Embryonic facial prominence (tissue), 1 donor: ENCODE measurements around the gene SH2D5.
"Not testable (repeated sequence)": the region's sequence is repeated elsewhere in the genome, so short reads cannot be mapped to it uniquely, and the experiment has no call there.

ENCODE experiments used
- DNase-seq: peaks from one replicate; pipeline ENCODE4 v3.0.0-alpha.2; 2016; ENCODE audit errors: extremely low spot score

The SH2D5 gene

DNA sequence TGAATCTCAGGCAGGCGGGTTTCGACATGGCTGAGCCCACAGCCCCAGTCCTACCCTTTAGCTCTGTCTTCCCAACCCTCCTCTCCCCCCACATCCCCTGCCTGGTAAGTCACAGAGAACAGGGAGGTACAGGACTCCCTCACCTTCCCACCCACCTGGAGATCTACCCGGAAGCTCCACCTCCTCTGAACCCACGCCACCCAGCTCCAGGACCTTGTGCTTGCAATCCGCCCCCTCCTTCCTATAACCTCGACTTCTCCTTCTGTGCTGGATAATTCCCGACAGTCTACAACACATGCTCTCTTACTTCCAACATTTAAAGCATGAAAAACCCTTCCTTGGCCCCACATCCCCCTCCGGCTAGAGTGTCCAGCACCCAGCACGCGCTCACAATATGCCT is 37.0 kb downstream of the SH2D5 start:
- DNase-seq, result no peak

DNA sequence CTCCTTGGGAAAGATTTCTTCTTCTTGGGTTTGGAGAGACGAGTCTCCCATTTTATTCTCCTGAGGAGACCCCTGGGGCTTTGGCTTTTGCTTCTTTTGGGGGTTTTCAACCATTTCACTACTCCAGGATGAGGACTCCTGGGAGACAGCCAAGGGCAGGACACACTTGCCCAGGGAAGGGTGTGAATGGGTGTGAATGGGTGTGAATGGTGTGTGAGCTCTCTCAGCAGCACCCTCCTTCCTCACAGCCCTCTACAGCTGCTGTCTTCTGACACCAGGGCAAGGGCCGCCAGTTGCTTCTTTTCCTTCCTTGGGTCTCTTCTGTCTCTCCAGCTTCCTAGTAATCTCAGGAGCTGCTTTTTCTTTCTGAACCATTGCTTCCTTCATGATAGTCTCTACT is 38.9 kb downstream of the SH2D5 start:
- no peak for DNase-seq

DNA sequence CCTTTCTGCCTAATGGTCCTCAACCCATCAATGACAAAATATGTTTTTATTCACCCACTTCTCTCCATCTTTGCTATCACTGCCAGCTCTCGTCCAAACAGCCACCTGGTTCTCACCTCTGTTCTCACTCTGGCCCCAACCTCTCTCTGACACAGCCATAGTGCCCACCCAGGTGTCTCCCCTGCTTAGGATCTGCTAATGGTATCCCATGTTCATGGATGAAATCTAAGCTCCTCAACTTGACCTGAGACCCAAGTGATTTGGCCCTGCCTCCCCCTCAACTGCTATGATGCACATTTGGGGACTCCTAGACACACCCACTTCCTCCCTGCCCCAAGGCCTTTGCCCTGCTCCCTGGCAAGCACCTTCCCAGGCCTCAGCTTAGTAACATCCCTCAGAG is 40.6 kb downstream of the SH2D5 start:
- DNase-seq, result no peak

DNA sequence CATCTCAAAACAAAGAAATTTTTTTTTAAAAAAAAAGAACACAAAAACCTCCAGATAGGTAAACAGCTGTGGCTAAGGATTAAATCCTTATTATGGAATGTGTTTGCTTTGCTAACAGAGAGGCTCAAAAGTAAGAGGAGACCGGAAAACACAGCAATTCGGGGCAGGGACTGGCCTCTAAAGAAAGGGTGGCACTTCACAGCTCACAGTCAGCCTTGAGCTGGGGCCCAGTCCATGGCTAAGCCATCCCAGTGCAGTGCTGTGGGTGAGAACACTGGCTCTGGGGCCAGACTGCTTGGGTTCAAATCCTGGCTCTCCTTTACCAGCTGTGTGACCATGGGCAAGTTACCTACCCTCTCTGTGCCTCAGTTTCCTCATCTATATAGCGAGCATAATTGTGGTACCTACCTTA is 42.9 kb downstream of the SH2D5 start:
- no peak for DNase-seq

DNA sequence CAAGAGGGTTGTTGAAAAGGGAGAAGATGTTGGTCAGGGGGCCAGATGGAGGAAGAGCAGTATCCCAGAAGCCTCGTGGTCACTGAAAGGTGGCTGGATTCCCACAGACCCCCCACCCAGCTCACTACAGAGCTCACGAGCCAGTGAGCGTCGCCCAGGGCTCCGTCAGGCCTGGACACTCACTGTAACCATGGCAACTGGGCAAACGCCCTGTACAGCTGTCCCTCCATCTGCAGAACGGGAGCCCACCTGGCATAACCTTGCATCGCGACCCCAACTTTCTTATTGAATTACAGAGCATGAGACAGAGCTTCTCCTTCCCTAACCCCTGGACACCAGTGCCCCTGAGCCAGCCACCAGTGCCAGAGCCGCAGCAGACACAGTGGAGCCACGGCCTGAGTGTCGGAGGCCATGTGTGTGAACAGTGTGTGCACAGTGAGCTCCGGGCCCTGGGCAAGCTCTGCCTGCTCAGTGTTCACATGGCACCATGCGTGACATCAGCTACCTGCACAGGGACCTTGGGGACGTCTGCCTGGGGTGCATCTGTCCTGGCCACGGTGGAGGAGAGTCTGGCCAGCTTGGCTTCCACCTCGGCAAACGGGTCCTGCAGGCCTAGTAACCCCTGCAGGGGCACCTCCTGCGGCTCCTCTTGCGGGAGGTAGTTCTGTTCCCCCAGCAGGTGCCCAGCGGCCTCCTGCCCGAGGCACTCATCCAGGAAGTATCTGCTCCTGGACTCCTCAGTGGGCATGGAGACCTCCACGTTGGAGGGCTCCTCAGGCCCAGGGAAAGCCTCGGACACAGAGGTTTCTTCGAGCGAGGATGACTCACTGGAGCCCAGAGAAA is 45.4 kb downstream of the SH2D5 start:
- DNase-seq, result no peak

DNA sequence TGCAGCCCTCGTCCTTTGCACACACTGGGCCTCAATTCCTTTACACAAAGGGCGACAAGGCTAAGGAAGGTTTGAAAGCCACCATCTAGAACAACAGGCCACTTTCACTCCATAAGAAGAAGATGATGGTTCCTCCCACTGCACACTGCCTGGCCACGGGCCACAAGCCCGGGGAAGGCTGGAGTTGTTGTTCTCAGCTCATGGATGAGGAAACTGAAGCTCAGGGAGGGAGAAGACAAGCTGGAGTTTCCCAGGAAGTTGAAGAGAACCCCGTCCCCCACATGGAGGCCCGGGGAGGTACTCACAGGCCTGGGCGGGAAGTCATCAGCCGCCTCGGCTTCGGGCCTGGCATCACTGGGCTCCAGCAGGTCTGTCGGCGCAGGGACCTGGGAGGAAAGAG is 46.8 kb downstream of the SH2D5 start:
- DNase-seq, result no peak

DNA sequence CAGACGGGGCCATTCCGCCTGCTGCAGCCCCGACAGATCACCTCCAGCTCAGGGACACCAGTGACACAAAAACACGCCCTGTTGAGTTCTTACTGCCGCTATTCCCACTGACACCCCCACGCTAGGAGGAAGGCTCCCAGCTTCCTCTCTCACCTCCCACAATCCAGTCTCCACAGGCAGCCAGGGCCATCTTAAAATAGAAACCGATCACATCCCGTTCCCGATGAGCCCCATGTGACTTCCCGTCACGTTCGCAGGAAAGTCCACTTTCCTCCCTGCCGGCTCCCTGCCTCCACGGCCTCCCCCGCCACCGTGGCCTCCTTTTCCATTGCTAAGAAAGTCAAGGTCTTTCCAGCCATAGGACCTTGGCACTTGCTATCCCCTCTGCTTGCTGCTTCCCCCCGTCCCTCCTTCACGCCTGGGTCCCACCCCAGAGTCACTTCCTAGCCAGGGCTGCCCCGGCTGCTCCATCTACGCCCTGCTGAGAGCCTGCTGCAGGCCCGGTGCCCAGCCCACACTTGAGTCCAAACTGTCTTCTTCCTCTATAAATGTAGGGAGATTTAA is 47.3 kb downstream of the SH2D5 start:
- DNase-seq, result no peak

DNA sequence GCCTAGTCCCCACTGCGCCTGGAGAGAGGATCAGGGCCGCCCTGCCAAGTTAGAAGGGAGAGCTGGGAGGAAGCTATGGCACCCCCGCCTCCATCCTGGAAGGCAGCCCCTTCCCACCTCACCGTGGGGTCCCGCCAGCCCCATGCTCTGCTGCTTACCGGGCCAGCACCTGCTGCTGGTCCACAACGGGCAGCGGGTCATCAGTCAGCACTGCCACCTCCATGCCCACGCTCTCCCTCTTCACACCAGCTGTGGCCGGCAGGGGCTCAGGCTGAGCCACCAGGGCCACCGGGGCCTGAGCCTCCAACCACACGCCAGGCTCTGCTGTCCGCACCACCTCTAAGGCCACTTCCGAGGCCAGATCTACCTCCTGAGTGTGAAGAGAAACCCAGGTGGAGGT is 47.9 kb downstream of the SH2D5 start:
- DNase-seq, result no peak

DNA sequence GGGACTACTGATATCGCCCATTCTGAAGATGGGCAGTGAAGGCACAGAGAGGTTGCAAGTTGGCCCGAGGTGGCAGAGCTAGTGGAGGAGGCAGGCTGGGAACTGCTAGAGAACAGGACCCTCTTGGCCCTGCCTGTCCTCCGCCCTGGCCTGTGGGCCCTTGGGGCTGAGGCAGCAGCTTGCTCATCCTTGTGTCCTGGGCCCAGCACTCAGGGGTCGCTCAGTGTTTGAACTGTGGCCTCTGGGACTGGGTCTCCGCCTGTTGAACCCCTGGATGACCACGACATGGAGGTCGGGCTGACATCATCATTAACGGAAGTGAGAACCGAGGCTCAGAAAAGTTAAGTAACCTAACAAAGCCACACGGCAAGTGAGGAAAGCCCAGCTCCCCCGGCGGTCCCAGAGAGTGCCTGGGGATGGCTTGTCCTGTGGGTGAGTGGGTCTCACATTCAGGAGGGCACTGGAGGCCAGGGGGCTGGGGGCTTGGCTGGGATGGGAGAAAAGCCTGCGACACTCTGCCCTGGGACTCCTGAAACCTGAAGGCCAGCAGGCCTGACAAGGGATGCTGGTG is 48.4 kb downstream of the SH2D5 start:
- DNase-seq, result no peak

DNA sequence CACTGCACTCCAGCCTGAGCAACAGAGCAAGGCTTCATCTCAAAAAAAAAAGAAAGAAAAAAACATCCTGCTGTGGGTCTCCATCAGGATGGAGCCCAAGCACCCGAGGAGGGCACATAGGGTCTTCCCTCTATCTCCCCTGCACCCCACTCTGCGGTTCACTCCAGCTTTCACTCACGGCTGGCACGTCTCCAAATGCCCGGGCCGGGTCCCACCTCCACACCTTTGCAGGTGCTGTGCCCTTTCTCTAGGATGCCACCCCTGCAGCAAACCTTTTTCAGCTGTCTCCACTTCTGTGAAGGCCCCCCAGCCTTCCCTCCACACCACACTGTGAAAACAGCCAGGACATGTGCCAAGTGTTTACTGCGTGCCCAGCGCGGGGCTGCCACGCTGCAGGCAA is 48.9 kb downstream of the SH2D5 start:
- no peak for DNase-seq

DNA sequence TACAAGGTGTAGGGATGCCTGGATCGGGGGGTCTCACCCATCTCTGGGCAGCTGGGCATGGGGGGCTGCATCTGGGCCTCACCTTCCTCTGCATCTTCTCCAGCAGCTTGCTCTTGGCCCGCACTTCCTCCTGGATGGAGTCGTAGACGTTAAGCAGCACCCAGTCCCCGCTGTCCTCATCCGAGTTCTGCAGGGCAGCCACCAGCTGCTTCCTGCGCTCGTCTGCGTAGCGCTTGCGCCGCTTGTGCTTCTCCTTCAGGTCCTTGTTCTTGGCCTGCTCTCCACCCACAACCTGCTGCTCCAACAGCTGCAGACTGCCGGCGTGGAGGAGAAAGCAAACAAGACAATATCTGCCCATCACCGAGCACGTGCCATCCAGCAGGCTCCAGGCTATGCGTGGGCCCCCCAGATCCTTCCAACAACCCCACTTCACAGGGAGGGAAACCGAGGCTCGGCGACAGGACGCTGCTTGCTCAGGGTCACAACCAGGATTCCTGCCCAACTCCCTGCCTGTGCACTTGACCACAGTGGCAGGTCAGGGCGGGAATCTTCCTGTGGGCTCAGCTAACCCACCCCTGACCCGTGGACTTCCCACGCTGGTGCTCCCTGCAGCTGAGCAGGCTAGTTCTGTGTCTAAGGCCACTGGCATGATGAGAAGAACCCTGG is 49.8 kb downstream of the SH2D5 start:
- no peak for DNase-seq

DNA sequence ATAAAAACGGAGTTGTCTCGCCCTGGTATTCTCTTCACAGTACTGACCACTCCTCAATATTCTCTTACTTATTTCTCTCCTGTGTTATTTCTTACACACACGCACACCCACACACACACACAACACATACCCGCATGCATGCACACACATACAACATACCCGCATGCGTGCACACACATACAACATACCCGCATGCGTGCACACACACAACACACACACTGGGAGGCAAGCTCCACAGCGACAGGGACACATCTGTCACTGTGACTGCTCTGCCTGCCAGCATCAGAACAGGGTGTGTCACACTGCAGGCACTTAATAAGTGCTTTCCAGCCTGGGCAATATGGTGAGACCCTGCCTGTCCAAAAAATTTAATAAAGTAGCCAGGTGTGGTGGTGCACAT is 50.5 kb downstream of the SH2D5 start:
- DNase-seq, result no peak

DNA sequence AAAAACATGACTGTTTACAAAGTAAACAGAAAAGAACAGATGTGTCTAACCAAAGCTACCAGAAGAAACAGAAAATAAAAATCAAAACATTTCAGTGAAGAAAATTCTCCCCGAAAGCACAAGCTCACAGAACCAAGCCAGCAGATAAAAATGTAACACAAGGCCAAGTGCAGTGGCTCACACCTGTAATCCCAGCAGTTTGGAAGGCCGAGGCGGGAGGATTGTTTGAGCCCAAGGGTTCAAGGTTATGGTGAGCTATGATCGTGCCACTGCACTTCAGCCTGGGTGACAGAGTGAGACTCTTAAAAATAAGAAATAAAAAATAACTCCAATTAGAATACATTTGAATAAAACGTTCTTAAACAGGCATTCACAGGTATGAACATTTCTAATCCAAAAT is 52.2 kb downstream of the SH2D5 start:
- no peak for DNase-seq

DNA sequence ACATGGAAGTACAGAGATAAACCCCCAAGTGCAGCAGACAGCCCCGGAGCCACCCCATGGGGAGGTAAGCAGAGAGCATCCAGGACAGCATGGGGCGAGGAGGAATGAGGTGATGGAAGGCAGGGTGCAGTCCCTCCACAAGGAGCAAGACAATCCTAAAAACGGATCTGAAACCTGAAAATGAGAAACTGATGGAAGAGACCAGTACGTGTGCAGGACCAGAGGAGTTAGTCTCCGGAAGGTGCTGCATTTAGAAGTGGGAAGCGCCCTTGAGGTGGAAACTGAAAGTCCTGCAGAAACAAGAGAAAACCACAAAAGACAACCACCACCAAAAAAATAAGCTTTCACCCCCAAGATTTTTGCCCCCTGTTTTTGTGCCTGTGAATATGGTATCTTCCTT is 53.9 kb downstream of the SH2D5 start:
- DNase-seq, result no peak

DNA sequence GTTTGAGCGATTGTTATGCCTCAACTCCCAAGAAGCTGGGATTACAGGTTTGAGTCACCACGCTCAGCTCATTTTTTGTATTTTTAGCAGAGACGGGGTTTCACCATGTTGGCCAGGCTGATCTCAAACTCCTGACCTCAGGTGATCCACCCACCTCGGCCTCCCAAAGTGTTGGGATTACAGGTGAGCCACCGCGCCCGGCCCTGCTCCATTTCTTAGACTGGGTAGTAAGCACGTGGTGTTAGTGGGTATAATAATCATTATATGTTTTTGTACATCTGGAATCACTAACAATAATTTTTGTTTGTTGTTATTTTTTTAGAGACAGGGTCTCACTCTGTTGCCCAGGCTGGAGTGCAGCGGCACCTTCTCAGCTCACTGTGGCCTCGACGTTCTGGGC is 58.9 kb downstream of the SH2D5 start:
- DNase-seq, result not testable (repeated sequence)

DNA sequence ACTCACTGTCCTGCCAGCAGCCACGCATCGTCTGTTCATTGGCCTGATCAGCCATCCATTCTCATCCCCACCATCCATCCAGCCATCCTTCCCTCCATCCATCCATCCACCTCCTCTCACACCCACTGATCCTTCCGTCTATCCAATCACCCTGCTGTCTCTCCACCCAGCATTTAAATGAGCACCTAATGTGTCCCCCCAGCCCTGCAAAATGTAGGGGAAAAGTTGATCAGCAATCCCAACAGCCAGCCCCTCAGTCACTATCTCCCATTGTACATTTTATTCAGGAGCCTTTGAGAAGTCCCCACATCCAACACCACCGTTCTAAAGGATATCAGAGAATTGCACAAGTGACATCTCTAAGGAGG is 60.3 kb downstream of the SH2D5 start:
- no peak for DNase-seq

DNA sequence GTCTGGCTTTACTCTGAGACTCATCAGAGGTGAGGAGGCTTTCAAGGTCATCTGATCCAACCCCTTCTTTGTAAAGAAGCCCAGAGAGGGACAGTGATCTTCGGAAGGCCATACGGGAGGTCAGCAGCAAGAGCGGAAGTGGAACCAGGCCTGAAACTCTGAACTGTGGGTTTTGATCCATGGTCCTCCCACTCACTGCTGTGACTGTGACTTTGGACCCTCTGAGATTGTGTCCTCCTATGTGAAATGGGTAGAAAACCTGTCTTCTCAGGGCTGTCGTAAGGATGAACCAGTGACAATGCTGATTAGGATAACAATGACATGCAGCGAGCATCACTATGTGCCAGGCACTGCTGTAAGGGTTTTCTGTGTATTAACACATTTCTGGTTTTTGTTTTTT is 61.6 kb downstream of the SH2D5 start:
- DNase-seq, result no peak
